GM12892 (cell line): ENCODE data around the gene TBL1X.

Experiments
- POLR2A ChIP-seq: IDR thresholded peaks from 2 replicates; pipeline ENCODE4 v1.6.1; 2011; ENCODE audit warnings: low read depth, low read length, control low read depth
- POLR2AphosphoS5 ChIP-seq: IDR thresholded peaks from 2 replicates; pipeline ENCODE4 v1.6.1; 2011; ENCODE audit warnings: low read depth, low read length, control low read depth
- TAF1 ChIP-seq: IDR thresholded peaks from 2 replicates; pipeline ENCODE4 v1.6.1; 2011; ENCODE audit warnings: low read depth, mild to moderate bottlenecking, control low read depth, low read length, borderline replicate concordance

DNA sequence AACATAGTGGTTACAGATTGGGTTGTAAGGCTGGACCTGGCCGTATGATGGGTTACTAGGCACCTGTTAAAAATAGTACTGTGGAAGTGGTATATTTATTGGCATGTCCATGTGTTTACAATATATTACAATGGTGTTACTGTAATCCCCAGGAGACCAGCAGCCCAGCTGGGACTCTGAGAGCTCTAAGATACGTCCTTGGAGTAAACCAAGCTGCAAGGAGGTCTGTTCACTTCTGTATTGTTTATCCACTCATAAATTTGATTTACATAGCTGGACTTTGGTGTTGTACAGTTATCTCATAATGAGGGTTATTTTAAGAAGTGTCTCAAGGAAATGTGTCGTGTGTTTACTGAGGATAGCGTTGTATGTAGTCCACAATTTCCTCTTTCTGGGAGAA, 93.8 kb downstream of the TBL1X start:
- TF ChIP-seq POLR2A (no peak), POLR2AphosphoS5 (no peak), TAF1 (no peak)
